22Rv1 (cell line): ENCODE results near the gene BUD23.

ENCODE experiments used
- H3K27ac ChIP-seq: fragments of 450-650 bp; 2 replicates; pipeline ENCODE4 v1.5.1; 2017
- ZFX ChIP-seq: fragments of 450-650 bp; IDR thresholded peaks from 2 replicates; pipeline ENCODE4 v1.6.1; 2017; ENCODE audit warnings: antibody characterized with exemption, borderline replicate concordance
- TF ChIP-seq, protein P1 (sequence below): fragments of 450-650 bp; IDR thresholded peaks from 2 replicates; pipeline ENCODE4 v1.5.1; 2017; ENCODE audit warnings: mild to moderate bottlenecking

The BUD23 gene

GRCh38 chr7:73722785-73723184 is 39.4 kb downstream of the BUD23 start:
- no peak overlapping the region for H3K27ac ChIP-seq
- TF ChIP-seq, protein P1, sequence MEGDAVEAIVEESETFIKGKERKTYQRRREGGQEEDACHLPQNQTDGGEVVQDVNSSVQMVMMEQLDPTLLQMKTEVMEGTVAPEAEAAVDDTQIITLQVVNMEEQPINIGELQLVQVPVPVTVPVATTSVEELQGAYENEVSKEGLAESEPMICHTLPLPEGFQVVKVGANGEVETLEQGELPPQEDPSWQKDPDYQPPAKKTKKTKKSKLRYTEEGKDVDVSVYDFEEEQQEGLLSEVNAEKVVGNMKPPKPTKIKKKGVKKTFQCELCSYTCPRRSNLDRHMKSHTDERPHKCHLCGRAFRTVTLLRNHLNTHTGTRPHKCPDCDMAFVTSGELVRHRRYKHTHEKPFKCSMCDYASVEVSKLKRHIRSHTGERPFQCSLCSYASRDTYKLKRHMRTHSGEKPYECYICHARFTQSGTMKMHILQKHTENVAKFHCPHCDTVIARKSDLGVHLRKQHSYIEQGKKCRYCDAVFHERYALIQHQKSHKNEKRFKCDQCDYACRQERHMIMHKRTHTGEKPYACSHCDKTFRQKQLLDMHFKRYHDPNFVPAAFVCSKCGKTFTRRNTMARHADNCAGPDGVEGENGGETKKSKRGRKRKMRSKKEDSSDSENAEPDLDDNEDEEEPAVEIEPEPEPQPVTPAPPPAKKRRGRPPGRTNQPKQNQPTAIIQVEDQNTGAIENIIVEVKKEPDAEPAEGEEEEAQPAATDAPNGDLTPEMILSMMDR = no peak
- no peak for TF ChIP-seq ZFX

GRCh38 chr7:73723813-73724212 is 40.4 kb downstream of the BUD23 start:
- H3K27ac ChIP-seq = no peak overlapping the region
- no peak for TF ChIP-seq ZFX
- TF ChIP-seq, protein P1 = no peak

DNA sequence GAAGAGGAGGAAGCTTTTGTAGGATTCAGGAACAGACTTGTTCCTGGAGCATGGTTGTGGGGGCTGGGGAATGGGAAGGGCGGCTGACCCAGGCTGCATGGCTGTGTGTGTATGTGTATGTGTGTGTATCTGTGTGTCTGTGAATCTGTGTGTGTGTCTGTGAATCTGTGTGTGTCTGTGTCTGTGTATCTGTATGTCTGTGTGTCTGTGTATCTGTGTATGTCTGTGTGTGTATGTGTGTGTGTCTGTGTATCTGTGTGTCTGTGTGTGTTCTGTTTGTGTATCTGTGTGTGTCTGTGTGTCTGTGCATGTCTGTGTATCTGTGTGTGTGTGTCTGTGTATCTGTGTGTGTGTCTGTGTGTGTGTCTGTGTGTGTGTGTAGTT is 42.7 kb downstream of the BUD23 start:
- TF ChIP-seq ZFX = no peak
- TF ChIP-seq, protein P1 = peak; percentile 65
- H3K27ac ChIP-seq = no peak overlapping the region

DNA sequence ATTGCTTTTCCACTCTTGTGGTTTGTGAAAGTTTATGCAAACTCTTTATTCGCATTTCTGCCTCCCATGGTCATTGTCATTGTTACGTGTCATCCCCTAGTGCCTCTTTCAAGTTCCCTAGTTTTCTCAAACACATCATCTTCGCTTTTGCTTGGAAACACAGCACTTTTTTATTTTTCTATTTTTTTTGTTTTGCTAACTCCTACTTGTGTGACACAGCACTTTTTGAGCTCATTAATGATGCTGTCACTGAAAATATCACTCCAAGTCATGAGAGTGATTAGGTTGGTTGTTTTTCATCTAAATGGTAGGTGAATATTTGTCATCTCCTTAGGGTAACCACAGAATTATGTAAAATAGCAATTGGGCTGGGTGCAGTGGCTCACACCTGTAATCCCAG is 44.6 kb downstream of the BUD23 start:
- H3K27ac ChIP-seq = no peak overlapping the region
- no peak for TF ChIP-seq ZFX
- TF ChIP-seq, protein P1 = no peak

DNA sequence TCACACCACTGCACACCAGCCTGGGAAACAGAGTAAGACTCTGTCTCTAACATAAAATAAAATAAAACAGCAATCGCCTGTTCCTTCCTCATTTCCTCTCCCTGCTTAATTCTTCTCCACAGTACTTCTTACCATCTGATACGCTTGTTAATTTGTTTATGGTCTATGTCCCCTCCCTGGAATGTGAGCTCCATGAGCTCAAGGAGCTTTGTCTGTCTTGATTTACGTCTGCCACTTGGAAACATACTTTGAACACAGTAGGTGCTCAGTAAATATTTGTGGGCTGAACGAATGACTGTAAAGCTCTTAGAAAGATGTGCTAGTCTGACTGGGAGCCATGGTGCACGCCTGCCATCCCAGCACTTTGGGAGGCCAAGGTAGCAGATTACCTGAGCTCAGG is 45.2 kb downstream of the BUD23 start:
- H3K27ac ChIP-seq = no peak overlapping the region
- TF ChIP-seq ZFX = no peak
- TF ChIP-seq, protein P1 = no peak

DNA sequence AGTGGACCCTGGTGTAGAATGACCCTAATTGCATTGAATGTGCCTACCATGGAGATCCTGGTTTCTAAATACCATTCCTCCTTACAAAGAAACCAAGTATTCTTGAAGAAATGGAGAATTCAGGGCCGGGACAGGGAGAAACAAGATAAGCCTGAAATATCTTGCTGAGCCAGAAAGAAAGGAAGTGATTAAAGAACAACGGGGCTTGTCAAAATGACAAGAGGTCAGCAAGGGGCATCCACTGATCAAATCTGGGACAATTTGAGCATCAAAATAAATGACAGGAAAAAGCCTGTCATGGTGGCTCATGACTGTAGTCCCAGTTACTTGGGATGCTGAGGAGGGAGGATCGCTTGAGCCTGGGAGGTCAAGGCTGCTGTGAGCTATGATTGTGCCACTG is 47.1 kb downstream of the BUD23 start:
- no peak for TF ChIP-seq ZFX
- TF ChIP-seq, protein P1 = no peak
- H3K27ac ChIP-seq = no peak overlapping the region

DNA sequence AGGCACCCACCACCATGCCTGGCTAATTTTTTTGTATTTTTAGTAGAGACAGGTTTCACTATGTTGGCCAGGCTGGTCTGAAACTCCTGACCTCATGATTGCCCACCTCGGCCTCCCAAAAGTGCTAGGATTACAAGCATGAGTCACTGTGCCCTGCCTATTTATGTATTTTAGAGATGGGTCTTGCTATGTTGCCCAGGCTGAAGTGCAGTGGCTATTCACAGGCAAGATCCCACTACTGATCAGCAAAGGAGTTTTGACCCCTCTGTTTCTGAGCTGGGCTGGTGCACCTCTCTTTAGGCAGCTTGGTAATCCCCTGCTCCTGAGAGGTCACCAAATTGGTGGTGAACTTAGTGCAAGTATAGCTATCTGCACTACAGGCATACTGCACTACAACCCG is 49.0 kb downstream of the BUD23 start:
- TF ChIP-seq, protein P1 = no peak
- no peak for TF ChIP-seq ZFX
- H3K27ac ChIP-seq = no peak overlapping the region
